ENCODE data around the gene MSLN. TPM values are rescaled to one million over a fixed set of nuclear protein-coding genes. Genes with fewer than 3 reads are reported as not detected.

MSLN gene
- total RNA-seq, 1 donor from 2014 or later: 1.0 TPM

GRCh38 chr16:716768-717325, 43.7 kb upstream of the MSLN start:
- no peak overlapping the region for H3K4me3 ChIP-seq (ENCODE audit: low read length in 3 of 3)
- H3K4me1 ChIP-seq (ENCODE audit: control insufficient read depth in 3 of 3, insufficient read depth in 3 of 3, low read length in 3 of 3): peaks cover 36 to 52% (median 36%) of the 10 kb centered on the region in 3 donors
- peaks cover 0 to 2% (median 0%) of the 10 kb centered on the region in 3 donors for H3K36me3 ChIP-seq (ENCODE audit: control insufficient read depth in 3 of 3, insufficient read depth in 3 of 3, low read length in 3 of 3)
- no peak overlapping the region for H3K9ac ChIP-seq (ENCODE audit: low read depth in 1 of 3, low read length in 3 of 3)
- no peaks in the 10 kb centered on the region for H3K9me3 ChIP-seq (ENCODE audit: control insufficient read depth in 3 of 3, low read length in 3 of 3)
- H3K27me3 ChIP-seq (ENCODE audit: control insufficient read depth in 3 of 3, insufficient read depth in 3 of 3, low read length in 3 of 3): peaks cover 0 to 7% (median 5%) of the 10 kb centered on the region in 3 donors
- no peak overlapping the region for H3K27ac ChIP-seq (ENCODE audit: low read depth, low read length)

DNA sequence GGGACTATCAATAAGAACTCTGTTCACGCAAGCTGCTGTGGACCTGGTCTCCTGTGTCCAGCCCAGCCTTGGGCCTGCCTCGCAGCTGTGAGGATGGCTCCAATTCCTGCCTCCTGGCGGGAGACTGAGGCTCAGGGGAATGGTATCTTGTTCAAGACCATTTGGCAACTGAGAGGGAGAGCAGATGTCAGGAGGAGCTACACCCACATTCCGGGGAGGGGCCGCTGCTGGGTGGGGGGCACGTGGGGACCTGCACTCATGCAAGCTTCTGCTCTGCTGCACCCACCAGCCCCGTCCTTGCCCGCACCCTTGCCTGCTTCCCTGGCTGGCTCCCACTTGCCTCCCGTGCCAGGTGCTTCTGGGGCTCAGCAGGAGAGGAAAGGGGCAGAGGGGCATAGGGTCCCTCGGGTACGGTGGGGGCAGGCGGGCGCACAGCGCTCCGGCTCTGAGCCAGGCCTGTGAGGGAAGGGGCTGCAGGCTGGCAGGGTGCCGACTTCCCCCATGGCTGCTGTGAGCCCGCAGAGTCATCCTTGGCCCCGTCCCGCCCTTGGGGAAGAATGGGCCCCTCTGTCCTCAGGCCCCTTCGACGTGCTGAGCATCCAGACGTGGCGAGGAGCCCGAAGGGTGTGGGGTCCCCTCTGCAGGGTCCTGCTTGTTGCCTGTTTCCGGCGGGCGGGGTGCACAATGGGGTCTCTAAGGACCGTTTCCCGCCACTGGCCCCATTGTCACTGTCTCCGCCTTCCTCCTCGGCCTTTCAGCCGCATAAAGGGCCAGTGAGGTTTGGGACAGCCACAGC, 42.9 kb upstream of the MSLN start:
- Histone ChIP-seq H3K4me1 (ENCODE audit: control insufficient read depth in 3 of 3, insufficient read depth in 3 of 3, low read length in 3 of 3) (peaks cover 38 to 53% (median 38%) of the 10 kb centered on the region in 3 donors), H3K36me3 (ENCODE audit: control insufficient read depth in 3 of 3, insufficient read depth in 3 of 3, low read length in 3 of 3) (peaks cover 0 to 2% (median 2%) of the 10 kb centered on the region in 3 donors), H3K9me3 (ENCODE audit: control insufficient read depth in 3 of 3, low read length in 3 of 3) (no peaks in the 10 kb centered on the region), H3K27me3 (ENCODE audit: control insufficient read depth in 3 of 3, insufficient read depth in 3 of 3, low read length in 3 of 3) (peaks cover 0 to 7% (median 5%) of the 10 kb centered on the region in 3 donors), H3K9ac (ENCODE audit: low read depth in 1 of 3, low read length in 3 of 3) (no peak overlapping the region), H3K4me3 (ENCODE audit: low read length in 3 of 3) (no peak overlapping the region), H3K27ac (ENCODE audit: low read depth, low read length) (no peak overlapping the region)

DNA sequence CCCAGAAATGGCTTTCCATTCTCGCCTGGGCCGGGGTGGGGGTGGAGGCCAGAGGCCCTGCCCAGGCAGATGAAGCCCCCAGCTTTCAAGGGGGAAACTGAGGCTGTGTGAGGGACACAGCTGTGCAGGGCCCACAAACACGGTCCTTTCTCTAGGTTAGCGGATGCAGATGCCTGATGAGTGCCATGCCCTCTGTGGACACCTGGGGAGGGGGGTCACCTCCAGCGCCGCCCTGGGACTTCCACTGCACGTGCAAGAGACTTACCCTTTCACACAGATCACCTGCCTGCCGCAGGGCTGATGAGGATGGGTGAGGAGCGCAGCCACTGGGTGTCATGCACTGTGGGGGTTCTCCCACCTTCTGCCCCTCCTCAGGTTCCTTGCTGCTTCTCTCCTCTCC, 42.1 kb upstream of the MSLN start:
- Histone ChIP-seq H3K36me3 (ENCODE audit: control insufficient read depth in 3 of 3, insufficient read depth in 3 of 3, low read length in 3 of 3) (peaks cover 0 to 2% (median 2%) of the 10 kb centered on the region in 3 donors), H3K9ac (ENCODE audit: low read depth in 1 of 3, low read length in 3 of 3) (no peak overlapping the region), H3K4me1 (ENCODE audit: control insufficient read depth in 3 of 3, insufficient read depth in 3 of 3, low read length in 3 of 3) (peaks cover 38 to 51% (median 38%) of the 10 kb centered on the region in 3 donors)

GRCh38 chr16:718922-719321, 41.6 kb upstream of the MSLN start:
- H3K36me3 ChIP-seq (ENCODE audit: control insufficient read depth in 3 of 3, insufficient read depth in 3 of 3, low read length in 3 of 3): peaks cover 0 to 2% (median 2%) of the 10 kb centered on the region in 3 donors
- H3K9ac ChIP-seq (ENCODE audit: low read depth in 1 of 3, low read length in 3 of 3): peak overlapping the region in 1 of 3 donors; percentile 45
- no peak overlapping the region for H3K4me3 ChIP-seq (ENCODE audit: low read length in 3 of 3)
- no peaks in the 10 kb centered on the region for H3K9me3 ChIP-seq (ENCODE audit: control insufficient read depth in 3 of 3, low read length in 3 of 3)
- H3K27me3 ChIP-seq (ENCODE audit: control insufficient read depth in 3 of 3, insufficient read depth in 3 of 3, low read length in 3 of 3): peaks cover 0 to 3% (median 3%) of the 10 kb centered on the region in 3 donors
- no peak overlapping the region for H3K27ac ChIP-seq (ENCODE audit: low read depth, low read length)
- H3K4me1 ChIP-seq (ENCODE audit: control insufficient read depth in 3 of 3, insufficient read depth in 3 of 3, low read length in 3 of 3): peaks cover 37 to 51% (median 38%) of the 10 kb centered on the region in 3 donors

More for the DNA sequence above, 42.1 kb upstream of the MSLN start:
- Histone ChIP-seq H3K27ac (ENCODE audit: low read depth, low read length) (no peak overlapping the region), H3K27me3 (ENCODE audit: control insufficient read depth in 3 of 3, insufficient read depth in 3 of 3, low read length in 3 of 3) (peaks cover 0 to 7% (median 5%) of the 10 kb centered on the region in 3 donors), H3K9me3 (ENCODE audit: control insufficient read depth in 3 of 3, low read length in 3 of 3) (no peaks in the 10 kb centered on the region), H3K4me3 (ENCODE audit: low read length in 3 of 3) (no peak overlapping the region)

- Histone ChIP-seq H3K9me3 (ENCODE audit: control insufficient read depth in 3 of 3, low read length in 3 of 3) (no peaks in the 10 kb centered on the region), H3K4me1 (ENCODE audit: control insufficient read depth in 3 of 3, insufficient read depth in 3 of 3, low read length in 3 of 3) (peaks cover 29 to 42% (median 35%) of the 10 kb centered on the region in 3 donors), H3K4me3 (ENCODE audit: low read length in 3 of 3) (peak overlapping the region; percentile 71 to 89 (median 88)), H3K27me3 (ENCODE audit: control insufficient read depth in 3 of 3, insufficient read depth in 3 of 3, low read length in 3 of 3) (peaks cover 0 to 5% (median 0%) of the 10 kb centered on the region in 3 donors), H3K27ac (ENCODE audit: low read depth, low read length) (peak overlapping the region; percentile 79), H3K9ac (ENCODE audit: low read depth in 1 of 3, low read length in 3 of 3) (peak overlapping the region; percentile 80 to 97 (median 88)), H3K36me3 (ENCODE audit: control insufficient read depth in 3 of 3, insufficient read depth in 3 of 3, low read length in 3 of 3) (peaks cover 0 to 2% (median 2%) of the 10 kb centered on the region in 3 donors)
Observed at GRCh38 chr16:719815-720446, 40.6 kb upstream of the MSLN start.

DNA sequence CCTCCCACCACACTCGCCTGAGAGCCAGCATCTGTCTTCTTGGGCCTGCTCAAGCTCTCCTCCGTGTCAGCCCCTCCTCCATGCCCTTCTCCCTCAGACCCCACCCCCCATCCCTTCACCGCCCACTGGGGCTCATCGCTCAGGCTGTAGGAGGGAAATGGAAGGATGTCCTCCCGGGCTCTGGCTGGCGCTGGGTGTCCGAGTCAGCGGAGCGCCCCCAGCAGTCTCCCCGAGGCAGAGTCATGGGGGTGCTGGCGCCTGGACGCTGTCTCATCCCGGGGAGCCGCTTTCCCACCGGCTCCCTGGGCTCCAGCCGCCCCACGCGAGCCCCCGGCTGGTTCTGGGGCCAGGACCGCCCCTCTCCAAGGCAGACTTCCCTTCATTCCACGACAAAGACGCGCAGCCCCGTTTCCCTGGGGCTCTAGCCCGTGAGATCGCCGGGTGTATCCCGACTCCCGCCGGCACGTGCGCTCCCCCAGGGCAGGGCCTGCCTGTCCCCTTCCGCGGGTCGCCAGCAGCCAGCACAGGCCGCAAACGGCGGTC, 40.0 kb upstream of the MSLN start:
- H3K4me3 ChIP-seq (ENCODE audit: low read length in 3 of 3): peak overlapping the region; percentile 71 to 89 (median 88)
- peaks cover 0 to 2% (median 2%) of the 10 kb centered on the region in 3 donors for H3K36me3 ChIP-seq (ENCODE audit: control insufficient read depth in 3 of 3, insufficient read depth in 3 of 3, low read length in 3 of 3)
- H3K27ac ChIP-seq (ENCODE audit: low read depth, low read length): peak overlapping the region; percentile 79
- H3K4me1 ChIP-seq (ENCODE audit: control insufficient read depth in 3 of 3, insufficient read depth in 3 of 3, low read length in 3 of 3): peaks cover 29 to 40% (median 35%) of the 10 kb centered on the region in 3 donors
- H3K27me3 ChIP-seq (ENCODE audit: control insufficient read depth in 3 of 3, insufficient read depth in 3 of 3, low read length in 3 of 3): peaks cover 2 to 10% (median 4%) of the 10 kb centered on the region in 3 donors
- peak overlapping the region; percentile 80 to 97 (median 88) for H3K9ac ChIP-seq (ENCODE audit: low read depth in 1 of 3, low read length in 3 of 3)
- H3K9me3 ChIP-seq (ENCODE audit: control insufficient read depth in 3 of 3, low read length in 3 of 3): no peaks in the 10 kb centered on the region

DNA sequence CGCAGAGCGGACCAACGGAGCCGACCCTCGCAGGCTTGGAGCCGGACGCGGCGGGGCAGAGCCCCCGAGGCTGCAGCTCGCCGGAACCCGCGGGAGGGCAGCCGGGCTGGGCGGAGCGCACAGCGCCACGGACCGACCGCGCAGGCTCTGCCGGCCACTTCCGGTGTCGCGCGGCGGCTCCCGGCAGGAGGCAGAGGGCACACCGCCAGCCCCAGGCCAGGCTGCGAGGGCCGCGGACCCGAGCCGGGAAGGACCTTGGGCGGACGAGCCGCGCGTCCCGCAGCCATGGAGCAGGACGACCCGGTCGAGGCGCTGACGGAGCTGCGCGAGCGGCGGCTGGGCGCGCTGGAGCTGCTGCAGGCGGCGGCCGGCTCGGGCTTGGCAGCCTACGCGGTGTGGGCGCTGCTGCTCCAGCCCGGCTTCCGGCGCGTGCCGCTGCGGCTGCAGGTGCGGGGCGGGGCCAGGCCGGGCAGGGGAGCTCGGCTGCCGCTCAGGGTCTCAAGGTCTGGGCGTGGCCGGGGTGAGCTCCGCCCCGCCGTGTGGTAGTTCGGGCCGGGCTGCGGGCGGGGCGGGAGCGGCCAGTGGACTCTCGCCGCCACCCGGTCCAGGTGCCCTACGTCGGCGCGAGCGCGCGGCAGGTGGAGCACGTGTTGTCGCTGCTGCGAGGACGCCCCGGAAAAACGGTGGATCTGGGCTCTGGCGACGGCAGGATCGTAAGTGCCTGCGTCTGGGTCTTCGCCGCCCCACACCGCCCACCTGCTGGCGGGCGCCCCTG, 39.4 kb upstream of the MSLN start, which contains the start of gene ANTKMT:
Gene ANTKMT (plus strand): TSS at position 157 of the 775 bp plus-strand sequence. CDS start 129 bp downstream, at position 286.
- Histone ChIP-seq H3K27ac (ENCODE audit: low read depth, low read length) (peak within 1 kb of the TSS; percentile 79), H3K36me3 (ENCODE audit: control insufficient read depth in 3 of 3, insufficient read depth in 3 of 3, low read length in 3 of 3) (peaks cover 0 to 2% (median 2%) of the 10 kb centered on the region in 3 donors), H3K4me1 (ENCODE audit: control insufficient read depth in 3 of 3, insufficient read depth in 3 of 3, low read length in 3 of 3) (peaks cover 26 to 35% (median 30%) of the 10 kb centered on the region in 3 donors), H3K9me3 (ENCODE audit: control insufficient read depth in 3 of 3, low read length in 3 of 3) (no peaks in the 10 kb centered on the region), H3K4me3 (ENCODE audit: low read length in 3 of 3) (peak within 1 kb of the TSS; percentile 71 to 89 (median 88)), H3K27me3 (ENCODE audit: control insufficient read depth in 3 of 3, insufficient read depth in 3 of 3, low read length in 3 of 3) (peaks cover 9 to 17% (median 11%) of the 10 kb centered on the region in 3 donors), H3K9ac (ENCODE audit: low read depth in 1 of 3, low read length in 3 of 3) (peak within 1 kb of the TSS; percentile 80 to 97 (median 88))

- Histone ChIP-seq H3K9ac (ENCODE audit: low read depth in 1 of 3, low read length in 3 of 3) (peak overlapping the region in 2 of 3 donors; percentile 88 to 97), H3K27me3 (ENCODE audit: control insufficient read depth in 3 of 3, insufficient read depth in 3 of 3, low read length in 3 of 3) (peaks cover 15 to 22% (median 16%) of the 10 kb centered on the region in 3 donors), H3K9me3 (ENCODE audit: control insufficient read depth in 3 of 3, low read length in 3 of 3) (no peaks in the 10 kb centered on the region), H3K36me3 (ENCODE audit: control insufficient read depth in 3 of 3, insufficient read depth in 3 of 3, low read length in 3 of 3) (peaks cover 0 to 2% (median 2%) of the 10 kb centered on the region in 3 donors), H3K4me1 (ENCODE audit: control insufficient read depth in 3 of 3, insufficient read depth in 3 of 3, low read length in 3 of 3) (peaks cover 26 to 33% (median 29%) of the 10 kb centered on the region in 3 donors), H3K27ac (ENCODE audit: low read depth, low read length) (no peak overlapping the region), H3K4me3 (ENCODE audit: low read length in 3 of 3) (peak overlapping the region; percentile 30 to 89 (median 88))
Observed at GRCh38 chr16:721765-722540, 38.6 kb upstream of the MSLN start.
